Measurements from ENCODE around the gene WDR31.
"Not testable (repeated sequence)": the region's sequence is repeated elsewhere in the genome, so short reads cannot be mapped to it uniquely, and the experiment has no call there.

- TF ChIP-seq EZH2 (IDR thresholded peaks at IDR 0.05; ENCODE audit: low read depth); CTCF (conservative IDR thresholded peaks at IDR 0.05): not testable (repeated sequence)
These were observed 25.6 kb upstream of the WDR31 start for GRCh38 chr9:113365652-113366051.

Data from PC-9 (cell line).